ENCODE results near the gene MME. TPM values are rescaled to one million over a fixed set of nuclear protein-coding genes. Genes with fewer than 3 reads are reported as not detected.

MME gene
- total and polyA plus RNA-seq, 2 of the 4 experiments (the other 2 are of a cell fraction) = 11.7 to 22.8 TPM

- no TSS peak for BruUV-seq (replicated peaks)
- no peaks in the 10 kb centered on the region for H3K27me3 ChIP-seq (ENCODE audit: control insufficient read depth, insufficient read depth, low read length)
- H4K20me1 ChIP-seq (ENCODE audit: insufficient read depth, low read length) = no peaks in the 10 kb centered on the region
- H3K18ac ChIP-seq (ENCODE audit: low read depth, low read length) = no peak overlapping the region
- peaks cover 3% of the 10 kb centered on the region; the same call in 1 of the 2 replicates for H3K9me1 ChIP-seq (ENCODE audit: insufficient read depth, low read length)
- no peak overlapping the region for H2BK15ac ChIP-seq (ENCODE audit: low read depth, low read length)
- H3K4me2 ChIP-seq (ENCODE audit: low read depth, low read length) = no peak overlapping the region
- POLR2A ChIA-PET (ENCODE audit: unreplicated experiment) = interaction anchor here (0.6 kb wide), 1 partner anchor 43 kb away, joined by 3 read pairs; no protein-coding TSS in a partner anchor
- H3K27ac ChIP-seq (ENCODE audit: insufficient read depth, low read length) = no peak overlapping the region
- in situ Hi-C loops (cut with MboI; ENCODE audit: low sequenced_read_pairs) (no loop called here), intact Hi-C loops (cut with micrococcal nuclease) (no loop called here), dilution Hi-C loops (cut with HindIII; ENCODE audit: low sequenced_read_pairs, unreplicated experiment) (no loop called here)
- H3K4me1 ChIP-seq (ENCODE audit: control insufficient read depth, insufficient read depth, low read length) = no peaks in the 10 kb centered on the region
- no peak overlapping the region for H2AK5ac ChIP-seq (ENCODE audit: low read depth, low read length)
- no peak overlapping the region for H3K4ac ChIP-seq (ENCODE audit: low read depth, low read length)
- no peak overlapping the region for H3K4me3 ChIP-seq (ENCODE audit: insufficient read depth, low read depth, low read length)
- H2AFZ ChIP-seq (replicated peaks; ENCODE audit: low read length, poor library complexity) = no peak overlapping the region
- H2BK120ac ChIP-seq (ENCODE audit: low read depth, low read length) = no peak overlapping the region
- H4K91ac ChIP-seq (ENCODE audit: insufficient read depth, low read depth, low read length) = no peak overlapping the region
- H3K9me3 ChIP-seq (ENCODE audit: control insufficient read depth, insufficient read depth, low read length) = no peaks in the 10 kb centered on the region
- no peak overlapping the region for H4K5ac ChIP-seq (ENCODE audit: low read depth, low read length)
- H3K23ac ChIP-seq (ENCODE audit: low read depth, low read length) = no peak overlapping the region
- no peak overlapping the region for H4K8ac ChIP-seq (ENCODE audit: low read depth in 2 of 2, low read length in 2 of 2)
- no peaks in the 10 kb centered on the region for H3K79me1 ChIP-seq (ENCODE audit: low read depth in 1 of 2, low read length in 2 of 2)
- H3K9ac ChIP-seq (ENCODE audit: low read depth, low read length) = no peak overlapping the region
- H3K56ac ChIP-seq (ENCODE audit: extremely low read depth, insufficient read depth, low read length) = no peak overlapping the region
- H3K14ac ChIP-seq (replicated peaks; ENCODE audit: low read depth, low read length) = no peak overlapping the region
- CTCF ChIA-PET = no interaction called here
- no peak overlapping the region for H2AK9ac ChIP-seq (replicated peaks; ENCODE audit: low read depth, low read length, poor library complexity)
- no CpG with 5 or more reads among the region's 2 CpGs for WGBS, 2 experiments (ENCODE audit: extremely low coverage in 2 of 2, insufficient read length in 1 of 2)
- ATAC-seq (ENCODE audit: low read depth) (no peak), DNase-seq (no peak)
- H3K36me3 ChIP-seq (ENCODE audit: control insufficient read depth, insufficient read depth, low read length) = 0 out of 2 replicates have a peak, but pooled peaks cover 1% of the 10 kb centered on the region
- no peak overlapping the region for H2BK5ac ChIP-seq (ENCODE audit: low read depth, low read length, poor library complexity, severe bottlenecking)
- TF ChIP-seq USF2 (IDR thresholded peaks at IDR 0.05; ENCODE audit: low read depth, low read length) (no peak), MXI1 (IDR thresholded peaks at IDR 0.05; ENCODE audit: borderline replicate concordance, low read depth, low read length) (no peak), RFX5 (IDR thresholded peaks at IDR 0.05; ENCODE audit: low read depth, low read length) (no peak), CEBPB (IDR thresholded peaks at IDR 0.05; ENCODE audit: low read depth, low read length) (no peak), BHLHE40 (IDR thresholded peaks at IDR 0.05; ENCODE audit: low read depth, low read length) (no peak), FOS (IDR thresholded peaks at IDR 0.05; ENCODE audit: low read depth, low read length) (no peak), SMC3 (IDR thresholded peaks at IDR 0.05; ENCODE audit: low read depth, low read length) (no peak), NFE2L2 (IDR thresholded peaks at IDR 0.05; ENCODE audit: low read depth, low read length) (no peak), RCOR1 (IDR thresholded peaks at IDR 0.05; ENCODE audit: insufficient replicate concordance, low read length) (no peak)
- H2BK20ac ChIP-seq (ENCODE audit: low read depth, low read length) = no peak overlapping the region
Observed at GRCh38 chr3:155179437-155179827, 99.3 kb downstream of the MME start.
